Dedifferentiated amniotic fluid mesenchymal stem cell (primary cell): ENCODE measurements around the gene CRELD1.
"Not testable (repeated sequence)": the region's sequence is repeated elsewhere in the genome, so short reads cannot be mapped to it uniquely, and the experiment has no call there.

Experiments used
- DNase-seq: peaks from one replicate; pipeline ENCODE4 v3.0.0-alpha.2; 2016; ENCODE audit errors: extremely low spot score

The CRELD1 gene

GRCh38 chr3:9934993-9935392, 1.4 kb downstream of the CRELD1 start:
- no peak for DNase-seq

- DNase-seq = no peak
These were observed 2.4 kb downstream of the CRELD1 start for GRCh38 chr3:9935966-9936510.

GRCh38 chr3:9937486-9938238, 4.0 kb downstream of the CRELD1 start:
- no peak for DNase-seq

GRCh38 chr3:9938966-9939365, 5.3 kb downstream of the CRELD1 start:
- no peak for DNase-seq

GRCh38 chr3:9939906-9940305, 6.3 kb downstream of the CRELD1 start:
- not testable (repeated sequence) for DNase-seq

- no peak for DNase-seq
These were observed 7.1 kb downstream of the CRELD1 start for GRCh38 chr3:9940746-9941145.

GRCh38 chr3:9942164-9942563, 8.5 kb downstream of the CRELD1 start:
- DNase-seq = no peak

- DNase-seq = no peak
These were observed 9.5 kb downstream of the CRELD1 start for GRCh38 chr3:9942934-9943690.

- DNase-seq = no peak
These were observed 10.6 kb downstream of the CRELD1 start for GRCh38 chr3:9944271-9944670.

- DNase-seq = no peak
These were observed 11.7 kb downstream of the CRELD1 start for GRCh38 chr3:9945358-9945757.

GRCh38 chr3:9946112-9947024, 12.7 kb downstream of the CRELD1 start:
- peak; percentile 66 for DNase-seq

GRCh38 chr3:9947025-9947995, 13.7 kb downstream of the CRELD1 start:
- no peak for DNase-seq

- no peak for DNase-seq
These were observed 15.0 kb downstream of the CRELD1 start for GRCh38 chr3:9948586-9948985.

- no peak for DNase-seq
These were observed 15.5 kb downstream of the CRELD1 start for GRCh38 chr3:9949115-9949514.

GRCh38 chr3:9949626-9950025, 16.0 kb downstream of the CRELD1 start:
- DNase-seq = no peak

- no peak for DNase-seq
These were observed 17.5 kb downstream of the CRELD1 start for GRCh38 chr3:9951126-9951525.

- no peak for DNase-seq
These were observed 17.9 kb downstream of the CRELD1 start for GRCh38 chr3:9951598-9951961.

- DNase-seq = no peak
These were observed 18.6 kb downstream of the CRELD1 start, which contains the start of gene PRRT3 for GRCh38 chr3:9951962-9952805. PRRT3 (minus strand) TSS chr3:9952408; CDS start chr3:9950115, 2,293 bp downstream.

- DNase-seq = no peak
These were observed 21.5 kb downstream of the CRELD1 start for GRCh38 chr3:9955067-9955502.
